ENCODE measurements around the gene CHI3L1. TPM values are rescaled to one million over a fixed set of nuclear protein-coding genes. Genes with fewer than 3 reads are reported as not detected.

CHI3L1 gene
- total RNA-seq, 1 donor from 2014 or later: 0.20 TPM

DNA sequence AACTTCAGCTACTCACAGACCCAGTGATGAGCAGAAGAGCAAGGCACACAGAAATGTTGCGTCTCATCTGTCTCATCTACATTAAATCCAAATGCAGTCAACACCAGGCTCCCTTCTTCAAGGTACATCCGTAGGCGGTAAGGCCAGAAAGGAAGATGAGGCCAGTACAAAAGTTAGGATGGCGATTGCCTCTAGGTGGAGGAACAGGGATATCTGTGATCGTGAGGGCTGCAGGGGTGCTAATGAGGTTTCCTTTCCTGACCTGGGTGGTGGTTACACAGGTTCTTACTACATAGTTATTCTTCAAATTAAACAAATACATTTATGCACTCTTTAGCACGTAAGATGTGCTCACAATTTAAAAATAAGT lies 9.5 kb downstream of the CHI3L1 start:
- FAIRE-seq (no peak), DNase-seq (ENCODE audit: low read depth) (no peak)
- Histone ChIP-seq H3K9me3 (ENCODE audit: insufficient read depth, low read depth, low read length) (no peaks in the 10 kb centered on the region), H3K27ac (ENCODE audit: low read depth, low read length) (no peak overlapping the region), H3K27me3 (ENCODE audit: insufficient read depth, low read length) (no peaks in the 10 kb centered on the region), H3K79me2 (ENCODE audit: insufficient read depth, low read length) (no peaks in the 10 kb centered on the region), H3K4me1 (ENCODE audit: insufficient read depth, low read length) (peaks cover 14% of the 10 kb centered on the region), H4K20me1 (ENCODE audit: insufficient read depth, low read length) (no peaks in the 10 kb centered on the region), H3K4me3 (ENCODE audit: insufficient read depth, low read depth, low read length) (no peak overlapping the region), H2AFZ (ENCODE audit: low read depth, low read length) (no peak overlapping the region), H3K36me3 (ENCODE audit: insufficient read depth, low read length) (no peaks in the 10 kb centered on the region), H3K9ac (ENCODE audit: low read length) (no peak overlapping the region), H3K4me2 (ENCODE audit: low read length) (peak overlapping the region; percentile 61)
- TF ChIP-seq EZH2 (IDR thresholded peaks at IDR 0.05; ENCODE audit: insufficient read depth, low read length): no peak
- TF ChIP-seq, protein P1, sequence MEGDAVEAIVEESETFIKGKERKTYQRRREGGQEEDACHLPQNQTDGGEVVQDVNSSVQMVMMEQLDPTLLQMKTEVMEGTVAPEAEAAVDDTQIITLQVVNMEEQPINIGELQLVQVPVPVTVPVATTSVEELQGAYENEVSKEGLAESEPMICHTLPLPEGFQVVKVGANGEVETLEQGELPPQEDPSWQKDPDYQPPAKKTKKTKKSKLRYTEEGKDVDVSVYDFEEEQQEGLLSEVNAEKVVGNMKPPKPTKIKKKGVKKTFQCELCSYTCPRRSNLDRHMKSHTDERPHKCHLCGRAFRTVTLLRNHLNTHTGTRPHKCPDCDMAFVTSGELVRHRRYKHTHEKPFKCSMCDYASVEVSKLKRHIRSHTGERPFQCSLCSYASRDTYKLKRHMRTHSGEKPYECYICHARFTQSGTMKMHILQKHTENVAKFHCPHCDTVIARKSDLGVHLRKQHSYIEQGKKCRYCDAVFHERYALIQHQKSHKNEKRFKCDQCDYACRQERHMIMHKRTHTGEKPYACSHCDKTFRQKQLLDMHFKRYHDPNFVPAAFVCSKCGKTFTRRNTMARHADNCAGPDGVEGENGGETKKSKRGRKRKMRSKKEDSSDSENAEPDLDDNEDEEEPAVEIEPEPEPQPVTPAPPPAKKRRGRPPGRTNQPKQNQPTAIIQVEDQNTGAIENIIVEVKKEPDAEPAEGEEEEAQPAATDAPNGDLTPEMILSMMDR (IDR thresholded peaks at IDR 0.05; ENCODE audit: insufficient read depth, low read depth, low read length): no peak
- Mint-ChIP-seq H3K9me3 (ENCODE audit: unreplicated experiment) (no peaks in the 10 kb centered on the region), H3K4me1 (ENCODE audit: low read depth, unreplicated experiment) (peaks cover 22% of the 10 kb centered on the region), H3K36me3 (ENCODE audit: low read depth, unreplicated experiment) (no peaks in the 10 kb centered on the region), H3K27ac (ENCODE audit: unreplicated experiment) (no peak overlapping the region), H3K4me3 (ENCODE audit: unreplicated experiment) (no peak overlapping the region), H3K27me3 (ENCODE audit: low read depth, unreplicated experiment) (peaks cover 14% of the 10 kb centered on the region)

DNA sequence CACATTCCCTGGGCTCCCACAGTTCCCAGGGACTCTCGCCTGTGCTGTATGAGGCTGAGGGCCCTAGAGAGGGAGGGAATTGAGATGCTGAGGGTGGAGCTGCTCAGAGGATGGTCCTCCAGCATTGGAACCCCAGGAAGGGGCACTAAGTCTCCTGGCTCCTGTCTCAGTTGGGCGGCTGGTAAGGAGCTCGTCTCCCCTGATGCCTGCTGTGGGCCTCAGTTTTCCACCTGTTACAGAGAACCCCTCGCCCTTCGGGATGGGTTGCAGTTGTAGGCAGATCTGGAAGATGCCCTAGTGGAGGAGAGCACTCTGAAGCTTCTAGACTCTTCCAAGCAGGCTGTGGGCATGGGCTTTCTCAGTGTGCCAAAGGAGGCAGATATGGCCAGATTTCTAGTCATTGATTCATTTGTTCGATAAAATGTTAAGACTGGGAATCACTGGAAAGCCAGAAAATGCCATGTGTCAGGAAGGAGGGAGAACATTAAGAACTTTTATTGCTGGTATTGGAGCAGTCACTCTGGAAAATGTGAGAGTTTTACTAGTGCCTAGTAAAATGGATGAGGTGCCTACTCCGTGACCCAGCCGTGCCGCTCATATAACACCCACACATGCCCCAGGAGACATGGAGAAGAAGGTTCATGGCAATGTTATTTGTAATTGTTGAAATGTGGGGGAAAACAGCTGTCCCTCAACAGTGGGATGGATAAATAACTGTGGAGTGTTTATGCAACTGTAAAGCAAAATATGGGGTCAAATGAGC lies 10.1 kb downstream of the CHI3L1 start:
- Mint-ChIP-seq H3K4me1 (ENCODE audit: low read depth, unreplicated experiment) (peaks cover 22% of the 10 kb centered on the region), H3K36me3 (ENCODE audit: low read depth, unreplicated experiment) (no peaks in the 10 kb centered on the region), H3K4me3 (ENCODE audit: unreplicated experiment) (no peak overlapping the region), H3K27ac (ENCODE audit: unreplicated experiment) (no peak overlapping the region), H3K9me3 (ENCODE audit: unreplicated experiment) (no peaks in the 10 kb centered on the region), H3K27me3 (ENCODE audit: low read depth, unreplicated experiment) (peaks cover 11% of the 10 kb centered on the region)
- FAIRE-seq: no peak
- TF ChIP-seq EZH2 (IDR thresholded peaks at IDR 0.05; ENCODE audit: insufficient read depth, low read length): no peak
- TF ChIP-seq, protein P1 (IDR thresholded peaks at IDR 0.05; ENCODE audit: insufficient read depth, low read depth, low read length): no peak
- H3K27ac ChIP-seq (ENCODE audit: low read depth, low read length): no peak overlapping the region
- peaks cover 14% of the 10 kb centered on the region for H3K4me1 ChIP-seq (ENCODE audit: insufficient read depth, low read length)
- H3K4me2 ChIP-seq (ENCODE audit: low read length): no peak overlapping the region
- no peak overlapping the region for H3K9ac ChIP-seq (ENCODE audit: low read length)
- no peak overlapping the region for H2AFZ ChIP-seq (ENCODE audit: low read depth, low read length)
- no peaks in the 10 kb centered on the region for H4K20me1 ChIP-seq (ENCODE audit: insufficient read depth, low read length)
- no peaks in the 10 kb centered on the region for H3K36me3 ChIP-seq (ENCODE audit: insufficient read depth, low read length)
- no peaks in the 10 kb centered on the region for H3K9me3 ChIP-seq (ENCODE audit: insufficient read depth, low read depth, low read length)
- no peak for DNase-seq (ENCODE audit: low read depth)
- no peaks in the 10 kb centered on the region for H3K27me3 ChIP-seq (ENCODE audit: insufficient read depth, low read length)
- no peak overlapping the region for H3K4me3 ChIP-seq (ENCODE audit: insufficient read depth, low read depth, low read length)
- H3K79me2 ChIP-seq (ENCODE audit: insufficient read depth, low read length): no peaks in the 10 kb centered on the region

DNA sequence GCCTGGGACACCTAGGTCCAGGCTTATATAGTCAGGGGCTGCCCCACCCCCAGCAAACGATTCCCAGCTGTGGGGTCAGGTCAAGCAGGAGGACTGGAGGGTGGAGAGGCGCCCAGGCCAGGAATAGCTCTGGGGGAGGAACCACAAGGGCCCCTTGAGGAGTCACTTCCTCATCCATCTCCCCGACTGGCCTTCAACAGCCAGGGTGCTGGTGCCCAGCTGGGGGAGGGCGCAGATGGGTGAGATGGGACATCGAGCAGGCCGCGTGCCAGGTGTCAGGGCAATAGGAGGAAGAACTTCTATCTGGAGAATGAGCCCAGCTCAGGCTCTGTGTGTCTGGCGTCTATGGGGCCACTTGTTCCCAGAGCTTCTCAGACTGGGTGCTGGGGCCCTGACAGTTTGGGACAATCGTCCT lies 10.7 kb downstream of the CHI3L1 start:
- no peak for DNase-seq (ENCODE audit: low read depth)
- H3K9ac ChIP-seq (ENCODE audit: low read length): no peak overlapping the region
- H3K4me1 ChIP-seq (ENCODE audit: insufficient read depth, low read length): peaks cover 14% of the 10 kb centered on the region
- H3K9me3 ChIP-seq (ENCODE audit: insufficient read depth, low read depth, low read length): no peaks in the 10 kb centered on the region
- Mint-ChIP-seq H3K27me3 (ENCODE audit: low read depth, unreplicated experiment) (peaks cover 7% of the 10 kb centered on the region), H3K9me3 (ENCODE audit: unreplicated experiment) (no peaks in the 10 kb centered on the region), H3K27ac (ENCODE audit: unreplicated experiment) (no peak overlapping the region), H3K4me1 (ENCODE audit: low read depth, unreplicated experiment) (peaks cover 22% of the 10 kb centered on the region), H3K36me3 (ENCODE audit: low read depth, unreplicated experiment) (no peaks in the 10 kb centered on the region), H3K4me3 (ENCODE audit: unreplicated experiment) (no peak overlapping the region)
- no peak for TF ChIP-seq EZH2 (IDR thresholded peaks at IDR 0.05; ENCODE audit: insufficient read depth, low read length)
- TF ChIP-seq, protein P1 (IDR thresholded peaks at IDR 0.05; ENCODE audit: insufficient read depth, low read depth, low read length): no peak
- H3K27me3 ChIP-seq (ENCODE audit: insufficient read depth, low read length): no peaks in the 10 kb centered on the region
- H4K20me1 ChIP-seq (ENCODE audit: insufficient read depth, low read length): no peaks in the 10 kb centered on the region
- H3K4me2 ChIP-seq (ENCODE audit: low read length): no peak overlapping the region
- no peaks in the 10 kb centered on the region for H3K36me3 ChIP-seq (ENCODE audit: insufficient read depth, low read length)
- H3K27ac ChIP-seq (ENCODE audit: low read depth, low read length): no peak overlapping the region
- no peak overlapping the region for H3K4me3 ChIP-seq (ENCODE audit: insufficient read depth, low read depth, low read length)
- no peak for FAIRE-seq
- H2AFZ ChIP-seq (ENCODE audit: low read depth, low read length): no peak overlapping the region
- no peaks in the 10 kb centered on the region for H3K79me2 ChIP-seq (ENCODE audit: insufficient read depth, low read length)
